NCI-H526 (cell line): ENCODE results near the gene MIGA1.

Experiments used
- DNase-seq, 2 experiments: peaks; one replicate each; lab custom pipeline; 2025; lab: John Stamatoyannopoulos, UW

MIGA1 gene

GRCh38 chr1:77850082-77850481, 70.6 kb downstream of the MIGA1 start:
- no peak for DNase-seq

- DNase-seq: no peak
Observed at GRCh38 chr1:77857552-77857951, 78.1 kb downstream of the MIGA1 start.

- DNase-seq: no peak
Observed at GRCh38 chr1:77858725-77859124, 79.3 kb downstream of the MIGA1 start.

GRCh38 chr1:77859248-77859647, 79.8 kb downstream of the MIGA1 start:
- no peak for DNase-seq

GRCh38 chr1:77866296-77866695, 86.8 kb downstream of the MIGA1 start:
- DNase-seq: no peak

GRCh38 chr1:77872645-77873044, 93.2 kb downstream of the MIGA1 start:
- no peak for DNase-seq

- no peak for DNase-seq
Observed at GRCh38 chr1:77873461-77873860, 94.0 kb downstream of the MIGA1 start.

GRCh38 chr1:77874804-77875445, 95.5 kb downstream of the MIGA1 start:
- no peak for DNase-seq

- DNase-seq: no peak
Observed at GRCh38 chr1:77876884-77877283, 97.4 kb downstream of the MIGA1 start.

- no peak for DNase-seq
Observed at GRCh38 chr1:77881061-77881460, 101.6 kb downstream of the MIGA1 start.

GRCh38 chr1:77882411-77882810, 103.0 kb downstream of the MIGA1 start:
- DNase-seq: no peak

GRCh38 chr1:77888081-77888780, 108.8 kb downstream of the MIGA1 start, which contains the start of gene NEXN:
Gene NEXN, plus strand, starts transcription at chr1:77888624. Its CDS starts 27,483 bp downstream, at chr1:77916107.
- peak; percentile 73 to 79 for DNase-seq

- peak; percentile 73 to 79 for DNase-seq
Observed at GRCh38 chr1:77888781-77889642, 109.6 kb downstream of the MIGA1 start.

GRCh38 chr1:77889671-77890070, 110.2 kb downstream of the MIGA1 start:
- DNase-seq: peak in 1 of 2 experiments; percentile 40

GRCh38 chr1:77891200-77891599, 111.8 kb downstream of the MIGA1 start:
- no peak for DNase-seq

- DNase-seq: no peak
Observed at GRCh38 chr1:77899647-77900320, 120.3 kb downstream of the MIGA1 start.

GRCh38 chr1:77900687-77901293, 121.3 kb downstream of the MIGA1 start:
- peak; percentile 59 to 67 for DNase-seq

- no peak for DNase-seq
Observed at GRCh38 chr1:77905603-77906002, 126.2 kb downstream of the MIGA1 start.

GRCh38 chr1:77906019-77906545, 126.6 kb downstream of the MIGA1 start:
- no peak for DNase-seq

- no peak for DNase-seq
Observed at GRCh38 chr1:77906624-77907023, 127.2 kb downstream of the MIGA1 start.

GRCh38 chr1:77910116-77910515, 130.7 kb downstream of the MIGA1 start:
- DNase-seq: no peak
